HG02798 (cell line): ENCODE results near the gene PTCD1.

Experiments used
- ATAC-seq: cut with Tn5 transposase; IDR thresholded peaks from one replicate; pipeline ENCODE4 v1.9.1; 2021; ENCODE audit warnings: mild to moderate bottlenecking; ENCODE audit not compliant: unreplicated experiment, poor library complexity

The PTCD1 gene

GRCh38 chr7:99409806-99410205, 28.8 kb downstream of the PTCD1 start:
- no peak for ATAC-seq

GRCh38 chr7:99409192-99409572, 29.4 kb downstream of the PTCD1 start:
- ATAC-seq = peak; percentile 1

DNA sequence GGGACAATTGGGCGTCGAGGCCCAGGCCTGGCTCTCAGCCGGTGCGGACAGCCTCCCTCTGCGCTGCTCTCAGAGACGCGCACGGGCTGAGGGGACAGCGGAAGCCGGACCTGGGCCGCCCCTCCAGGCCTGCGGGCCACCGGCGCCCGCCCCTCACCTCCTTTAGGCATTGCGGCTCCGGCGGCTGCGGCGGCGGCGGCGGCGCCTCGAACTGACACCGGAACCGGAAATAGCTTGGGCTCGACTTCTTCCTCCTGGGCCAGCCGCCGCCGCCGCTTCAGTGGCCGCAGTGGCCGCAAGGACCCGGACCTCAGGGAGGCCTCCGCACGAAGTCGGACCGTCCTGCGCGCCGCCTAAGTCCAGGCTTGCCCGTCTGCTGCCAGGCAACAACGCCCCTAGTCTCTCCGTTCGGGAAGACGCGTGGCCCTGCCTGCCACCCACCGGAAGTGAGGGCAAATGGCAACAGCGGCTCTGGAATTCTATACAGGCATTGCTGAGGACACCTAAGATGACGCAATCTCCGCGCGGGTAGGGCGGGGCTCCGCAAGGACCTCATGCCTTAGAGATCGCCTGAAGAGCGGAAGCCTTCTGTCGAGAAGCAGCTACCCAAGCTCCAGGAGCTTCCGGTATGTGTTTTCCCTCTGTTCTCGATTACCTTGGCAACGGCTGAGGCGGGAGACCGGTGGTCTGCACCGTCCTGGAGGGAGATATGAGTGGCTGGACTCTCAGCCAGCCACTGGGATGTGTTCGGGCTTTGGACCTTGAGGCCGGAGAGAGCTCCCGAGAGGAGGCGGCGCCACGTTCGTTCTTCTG, 30.0 kb downstream of the PTCD1 start, which contains the start of the genes BUD31 and PDAP1:
TSS of gene BUD31 (plus strand) at position 591 of the 813 bp plus-strand sequence. CDS start 2,124 bp downstream, outside the sequence.
TSS of gene PDAP1 (minus strand) at position 219 of the 813 bp plus-strand sequence. CDS start at position 170, 49 bp downstream.
- ATAC-seq = peak; percentile 84

GRCh38 chr7:99407872-99408378, 30.7 kb downstream of the PTCD1 start:
- ATAC-seq = no peak

DNA sequence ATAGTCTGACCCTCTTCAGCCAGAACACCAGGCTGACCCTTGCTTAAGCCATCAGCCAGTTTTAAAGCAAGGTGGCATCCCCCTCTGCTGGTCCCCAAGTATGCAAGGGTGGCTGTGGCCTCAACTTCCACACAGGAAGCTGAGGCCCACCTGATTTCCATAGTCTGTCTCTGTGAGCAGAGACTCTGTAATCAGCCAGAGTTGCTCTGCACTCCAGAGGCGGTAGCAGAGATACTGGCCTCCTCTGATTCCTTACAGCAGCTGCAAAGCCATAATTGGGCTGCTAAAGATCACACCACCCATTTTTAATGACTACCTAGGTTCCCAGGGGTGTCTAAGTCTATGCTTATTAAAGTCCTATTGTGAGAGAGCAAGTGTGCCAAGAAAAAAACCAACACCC, 32.0 kb downstream of the PTCD1 start:
- ATAC-seq = no peak

- ATAC-seq = no peak
Measured at GRCh38 chr7:99404977-99405320, 33.6 kb downstream of the PTCD1 start.

DNA sequence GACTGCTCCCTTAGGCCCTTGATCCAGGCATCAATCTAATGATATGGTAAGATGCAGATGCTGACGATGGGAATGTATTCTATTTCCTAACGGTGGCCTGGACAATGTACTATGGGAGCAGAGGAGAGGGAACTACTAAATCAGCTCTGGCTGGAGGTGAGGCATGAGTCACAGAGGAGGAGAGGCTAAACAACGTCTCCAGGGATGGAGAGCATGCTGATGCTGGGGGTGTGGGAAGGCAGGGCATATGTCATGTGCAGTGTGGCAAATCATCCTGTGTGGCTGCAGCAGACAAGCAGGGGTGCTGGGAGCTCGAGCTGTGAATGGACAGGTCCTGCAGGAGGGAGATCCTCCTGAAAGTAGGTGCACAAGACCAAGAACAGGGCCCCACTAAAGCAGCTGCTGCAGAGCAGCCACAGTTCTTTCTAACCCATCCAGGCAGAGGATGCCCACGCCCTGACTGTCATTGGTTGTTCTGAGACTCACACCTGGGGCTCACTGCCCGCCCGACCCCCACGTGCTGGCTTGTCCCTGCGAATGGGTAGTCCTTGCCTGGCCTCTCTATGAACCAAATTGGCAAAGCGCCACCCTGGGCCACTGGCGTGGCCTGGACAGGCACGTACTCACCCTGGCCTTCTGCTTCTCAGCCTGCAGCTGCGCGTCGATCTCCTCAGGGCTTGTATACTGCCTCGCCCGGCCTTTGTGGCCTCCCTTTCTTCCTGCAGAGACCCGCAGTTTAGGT, 34.2 kb downstream of the PTCD1 start:
- no peak for ATAC-seq

DNA sequence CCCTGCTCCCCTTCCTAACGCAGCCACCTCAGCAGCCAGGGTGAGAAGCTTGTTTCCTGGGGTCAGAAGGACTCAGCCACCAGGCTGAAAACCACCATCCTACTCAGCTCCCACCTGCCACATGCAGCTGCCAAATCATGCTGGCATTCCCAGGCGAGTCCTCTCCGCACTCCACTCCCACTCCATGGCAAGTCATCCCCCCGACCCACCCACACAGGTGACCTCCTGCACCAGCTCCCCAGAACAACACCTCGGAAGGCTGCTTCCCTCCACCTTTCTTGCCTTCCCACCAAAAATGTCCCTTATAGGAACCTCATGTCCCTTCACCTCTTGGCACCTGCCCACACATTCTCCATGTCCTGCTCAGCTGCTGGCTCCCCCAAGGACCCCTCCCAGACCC, 34.8 kb downstream of the PTCD1 start:
- ATAC-seq = no peak

GRCh38 chr7:99402854-99403253, 35.7 kb downstream of the PTCD1 start:
- ATAC-seq = no peak

DNA sequence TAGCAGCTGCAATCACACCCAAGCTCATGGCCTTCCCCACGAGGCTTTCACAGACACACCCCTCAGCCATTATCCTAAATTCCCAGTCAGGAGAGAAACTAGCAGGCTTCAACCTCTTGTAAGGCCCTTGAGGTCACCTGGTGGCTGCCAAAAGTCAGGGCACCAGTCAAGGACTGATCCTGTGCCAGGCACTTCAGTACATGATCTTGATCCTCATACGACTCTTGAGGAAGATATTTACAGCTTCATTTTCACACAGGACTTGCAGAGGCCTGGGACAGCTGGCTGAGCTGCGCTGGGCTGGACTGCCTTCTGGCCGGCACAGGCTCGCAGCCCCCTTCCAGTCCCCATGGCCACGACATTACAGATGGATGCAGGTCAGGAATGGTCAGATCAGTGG, 39.0 kb downstream of the PTCD1 start:
- ATAC-seq = no peak

GRCh38 chr7:99398891-99399445, 39.6 kb downstream of the PTCD1 start:
- no peak for ATAC-seq

GRCh38 chr7:99397297-99397983, 41.2 kb downstream of the PTCD1 start:
- no peak for ATAC-seq

DNA sequence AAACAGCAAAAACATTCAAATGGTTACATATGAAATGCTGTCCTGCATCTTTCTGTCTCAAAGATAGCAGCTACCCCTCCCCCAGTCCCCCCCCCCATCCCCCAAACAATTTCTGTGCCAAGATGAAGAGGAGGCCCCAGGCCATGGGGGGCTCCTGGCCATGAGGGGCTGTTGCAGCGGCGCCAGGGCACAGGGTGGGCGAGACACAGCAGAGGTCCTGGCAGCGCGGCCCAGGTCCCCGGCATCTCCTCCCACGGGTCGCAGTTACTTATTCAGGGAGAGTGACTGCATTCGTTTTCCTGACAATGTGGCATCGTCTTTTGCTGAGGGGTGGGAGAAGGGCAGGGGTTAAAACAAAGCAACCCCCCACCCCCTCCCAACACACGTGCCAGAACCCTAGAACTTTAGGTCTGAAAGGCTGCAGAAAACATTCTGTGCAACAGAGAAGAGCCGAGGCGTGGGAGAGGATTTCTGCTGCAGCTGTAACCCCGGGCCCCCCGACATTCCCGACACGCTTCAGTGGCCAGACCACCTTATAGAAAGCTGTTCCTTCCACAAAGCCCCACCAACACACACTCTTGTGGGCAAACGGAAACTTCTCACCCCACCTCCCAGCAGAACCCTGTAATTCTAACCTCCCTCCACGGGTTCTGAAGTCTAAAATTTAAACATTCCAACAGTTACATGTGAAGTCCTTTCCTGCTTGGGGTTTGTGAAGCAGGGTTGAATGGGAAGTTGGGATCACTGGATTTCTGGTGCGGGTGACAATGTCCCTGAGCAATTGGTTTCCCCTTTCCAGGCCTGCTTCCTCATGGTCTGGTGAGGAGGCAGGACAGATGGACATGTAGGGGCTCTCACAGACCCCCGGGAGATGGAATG, 41.9 kb downstream of the PTCD1 start:
- ATAC-seq = no peak

DNA sequence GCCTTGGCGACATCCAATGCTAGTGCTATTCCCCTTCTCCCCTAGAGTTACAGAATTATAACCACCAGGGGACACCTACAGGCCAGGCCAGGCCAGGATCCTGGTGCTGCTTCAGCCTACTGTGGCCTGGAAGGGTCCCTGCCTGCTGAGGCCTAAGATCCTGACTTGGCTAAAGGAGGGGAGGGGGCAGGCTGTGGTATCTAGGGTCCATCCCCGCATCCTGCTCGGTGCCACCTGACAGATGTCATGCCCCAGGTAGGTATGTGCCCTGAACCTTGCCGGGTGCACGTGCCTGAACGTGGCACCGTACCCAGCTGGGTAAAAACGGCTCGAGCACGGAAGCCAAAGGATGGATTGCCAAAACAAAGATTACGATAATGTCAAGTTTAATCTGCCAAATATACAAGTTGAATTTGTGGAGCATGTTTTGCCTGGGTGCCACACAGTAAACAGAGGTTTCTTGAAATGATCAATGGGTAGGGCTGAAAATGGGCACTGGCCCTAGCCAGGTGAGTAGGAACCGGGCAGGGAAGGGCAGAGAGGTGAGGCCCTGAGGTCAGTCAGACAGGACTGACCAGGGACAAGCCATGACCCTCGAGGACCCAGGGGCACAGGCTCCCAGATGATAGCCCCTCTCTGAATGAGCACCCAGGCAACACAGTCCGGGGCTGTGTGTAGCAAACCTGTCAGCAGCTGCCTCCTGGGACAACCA, 42.8 kb downstream of the PTCD1 start:
- ATAC-seq = no peak

- no peak for ATAC-seq
Measured at GRCh38 chr7:99394188-99394502, 44.5 kb downstream of the PTCD1 start.

DNA sequence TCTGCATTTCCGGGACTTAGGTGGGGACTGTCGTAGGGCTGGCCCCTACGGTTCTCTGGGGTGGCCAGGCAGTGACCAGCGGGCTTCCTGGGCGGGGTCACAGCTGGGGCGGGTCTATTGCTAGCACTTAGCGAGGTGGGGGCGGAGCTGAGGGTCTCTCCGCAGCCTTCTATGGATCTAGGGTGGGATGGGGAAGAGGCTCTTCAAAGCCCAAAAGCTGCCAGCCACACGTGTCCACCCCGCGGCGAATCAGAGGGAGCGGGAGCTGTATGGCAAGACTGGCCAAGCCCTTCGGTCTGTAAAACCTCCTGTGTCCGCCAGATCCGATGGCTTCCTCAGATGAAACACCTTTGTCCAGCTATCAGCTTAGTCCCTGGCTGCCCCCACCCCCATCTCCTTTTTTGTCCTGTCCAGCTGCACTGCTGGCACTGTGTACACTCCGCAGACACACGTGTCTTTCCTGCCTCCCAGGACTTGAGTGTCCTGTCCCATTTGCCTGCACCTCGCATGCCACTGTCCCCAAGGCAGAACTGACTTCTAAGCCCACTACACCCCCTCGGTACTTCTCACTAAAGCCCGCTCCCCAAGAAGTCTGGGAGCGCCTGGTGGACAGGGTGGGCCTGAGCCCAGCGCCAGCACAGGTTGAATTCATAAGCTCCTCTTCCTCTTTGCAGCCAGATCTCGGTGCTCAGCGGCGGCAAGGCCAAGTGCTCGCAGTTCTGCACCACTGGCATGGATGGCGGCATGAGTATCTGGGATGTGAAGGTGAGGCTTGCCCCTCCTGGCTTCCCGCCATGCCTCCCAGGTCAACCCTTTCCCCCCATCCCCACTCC, 45.0 kb downstream of the PTCD1 start:
- no peak for ATAC-seq

DNA sequence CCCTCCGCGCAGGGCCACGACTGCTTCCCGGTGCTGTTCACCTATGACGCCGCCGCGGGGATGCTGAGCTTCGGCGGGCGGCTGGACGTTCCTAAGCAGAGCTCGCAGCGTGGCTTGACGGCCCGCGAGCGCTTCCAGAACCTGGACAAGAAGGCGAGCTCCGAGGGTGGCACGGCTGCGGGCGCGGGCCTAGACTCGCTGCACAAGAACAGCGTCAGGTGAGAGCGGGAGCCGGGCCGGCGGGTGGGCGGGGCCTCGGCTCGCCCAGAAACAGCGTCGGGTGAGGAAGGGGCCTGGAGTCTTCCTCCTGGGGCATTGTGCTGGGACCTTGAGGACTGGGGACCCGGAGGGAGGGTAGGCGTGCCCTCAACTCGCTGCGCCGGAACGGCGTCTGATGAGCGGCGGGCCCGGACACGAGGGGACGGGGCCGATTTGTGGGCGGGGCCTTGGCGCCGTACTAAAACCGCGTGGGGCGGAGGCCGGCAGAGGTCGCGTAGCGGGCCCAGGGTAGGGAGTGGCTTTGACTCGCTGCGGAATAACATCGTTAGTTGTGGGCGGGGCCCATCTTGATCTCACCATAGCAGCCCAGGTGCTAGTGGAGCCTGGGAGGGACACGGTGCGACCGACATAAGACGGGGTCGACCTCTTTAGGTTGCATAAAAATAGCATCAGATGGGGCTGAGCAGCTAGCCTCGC, 45.8 kb downstream of the PTCD1 start:
- peak; percentile 72 for ATAC-seq

DNA sequence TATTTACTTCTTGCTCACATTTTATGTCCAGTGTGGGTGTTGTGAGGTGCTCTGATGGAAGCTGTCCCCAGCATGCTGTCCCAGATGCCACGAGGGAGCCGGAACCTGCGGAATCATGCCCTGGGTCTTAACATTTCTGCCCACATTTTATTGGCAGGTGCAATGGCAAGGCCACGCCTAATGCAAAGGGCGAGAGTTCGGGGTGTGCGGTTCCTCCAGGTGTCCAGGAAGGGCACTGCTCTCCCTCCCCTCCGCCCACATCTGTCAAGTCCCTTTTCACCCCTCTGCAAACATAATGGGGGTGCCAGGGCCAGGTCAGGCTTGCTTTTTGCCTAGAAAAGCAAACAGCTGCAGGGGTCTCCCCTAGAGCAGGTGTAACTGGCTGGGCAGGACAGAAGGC, 46.6 kb downstream of the PTCD1 start:
- ATAC-seq = no peak
